Skeletal muscle cell (primary cell): ENCODE measurements around the gene EGLN1.
A peak's percentile ranks its signal among the peaks of the same experiment; 100 is the strongest.
"Not testable (repeated sequence)": the region's sequence is repeated elsewhere in the genome, so short reads cannot be mapped to it uniquely, and the experiment has no call there.

ENCODE experiments used
- DNase-seq: peaks from one replicate; pipeline ENCODE4 v3.0.0-alpha.2; 2010; ENCODE audit warnings: low read depth
- H3K4me3 ChIP-seq: 2 replicates; pipeline ENCODE4 v1.5.1; 2011; ENCODE audit warnings: low read depth, mild to moderate bottlenecking, control low read depth, low read length, moderate library complexity

The EGLN1 gene

GRCh38 chr1:231421971-231422797 is at the start of gene EGLN1:
EGLN1 (minus strand) TSS chr1:231422287; CDS start chr1:231421888, 399 bp downstream.
- peak within 1 kb of the TSS; percentile 88 for H3K4me3 ChIP-seq
- peak; percentile 61 for DNase-seq

GRCh38 chr1:231471500-231471899 is 49.4 kb upstream of the EGLN1 start:
- DNase-seq, H3K4me3 ChIP-seq: not testable (repeated sequence)

GRCh38 chr1:231471027-231471426 is 48.9 kb upstream of the EGLN1 start:
- H3K4me3 ChIP-seq, DNase-seq: not testable (repeated sequence)

GRCh38 chr1:231467986-231468385 is 45.9 kb upstream of the EGLN1 start:
- no peak for DNase-seq
- no peak overlapping the region for H3K4me3 ChIP-seq

- no peak for DNase-seq
- no peak overlapping the region for H3K4me3 ChIP-seq
Observed at GRCh38 chr1:231465051-231465450, 43.0 kb upstream of the EGLN1 start.

- H3K4me3 ChIP-seq: no peak overlapping the region
- DNase-seq: no peak
Observed at GRCh38 chr1:231463541-231463940, 41.5 kb upstream of the EGLN1 start.

- DNase-seq: no peak
- no peak overlapping the region for H3K4me3 ChIP-seq
Observed at GRCh38 chr1:231460614-231461013, 38.5 kb upstream of the EGLN1 start.

GRCh38 chr1:231459438-231459837 is 37.4 kb upstream of the EGLN1 start:
- DNase-seq, H3K4me3 ChIP-seq: not testable (repeated sequence)

- H3K4me3 ChIP-seq, DNase-seq: not testable (repeated sequence)
Observed at GRCh38 chr1:231457956-231458355, 35.9 kb upstream of the EGLN1 start.

GRCh38 chr1:231454133-231454532 is 32.0 kb upstream of the EGLN1 start:
- H3K4me3 ChIP-seq, DNase-seq: not testable (repeated sequence)

GRCh38 chr1:231446138-231446537 is 24.1 kb upstream of the EGLN1 start:
- no peak for DNase-seq
- no peak overlapping the region for H3K4me3 ChIP-seq

- DNase-seq: no peak
- no peak overlapping the region for H3K4me3 ChIP-seq
Observed at GRCh38 chr1:231444059-231444458, 22.0 kb upstream of the EGLN1 start.

GRCh38 chr1:231443363-231443762 is 21.3 kb upstream of the EGLN1 start:
- no peak for DNase-seq

GRCh38 chr1:231442735-231443134 is 20.6 kb upstream of the EGLN1 start:
- no peak overlapping the region for H3K4me3 ChIP-seq
- DNase-seq: no peak

More at GRCh38 chr1:231443363-231443762, 21.3 kb upstream of the EGLN1 start:
- H3K4me3 ChIP-seq: no peak overlapping the region

GRCh38 chr1:231432996-231433395 is 10.9 kb upstream of the EGLN1 start:
- no peak for DNase-seq
- H3K4me3 ChIP-seq: no peak overlapping the region

GRCh38 chr1:231431665-231432415 is 9.8 kb upstream of the EGLN1 start:
- no peak overlapping the region for H3K4me3 ChIP-seq
- DNase-seq: no peak

- H3K4me3 ChIP-seq, DNase-seq: not testable (repeated sequence)
Observed at GRCh38 chr1:231430678-231431352, 8.7 kb upstream of the EGLN1 start.

- H3K4me3 ChIP-seq: no peak overlapping the region
- DNase-seq: no peak
Observed at GRCh38 chr1:231428377-231428776, 6.3 kb upstream of the EGLN1 start.

GRCh38 chr1:231424950-231425805 is 3.1 kb upstream of the EGLN1 start:
- DNase-seq: no peak
- H3K4me3 ChIP-seq: no peak overlapping the region
